NCI-H345 treated with DMSO at 0.1 percent for 48 hours (cell line): ENCODE results near the gene TMEM235.
"Not testable (repeated sequence)": the region's sequence is repeated elsewhere in the genome, so short reads cannot be mapped to it uniquely, and the experiment has no call there.

ENCODE experiments used
- DNase-seq: peaks from one replicate; lab custom pipeline; 2025; ENCODE audit not compliant: unreplicated experiment; lab: John Stamatoyannopoulos, UW

Gene TMEM235

GRCh38 chr17:78214706-78215061 lies 16.7 kb upstream of the TMEM235 start:
- DNase-seq: no peak

- DNase-seq: no peak
Measured at GRCh38 chr17:78219396-78220150, 11.9 kb upstream of the TMEM235 start.

- DNase-seq: no peak
Measured at GRCh38 chr17:78223061-78223460, 8.4 kb upstream of the TMEM235 start.

GRCh38 chr17:78223765-78224164 lies 7.7 kb upstream of the TMEM235 start:
- DNase-seq: no peak

- no peak for DNase-seq
Measured at GRCh38 chr17:78224231-78225087, 7.0 kb upstream of the TMEM235 start.

GRCh38 chr17:78225088-78225865 lies 6.2 kb upstream of the TMEM235 start:
- no peak for DNase-seq

- no peak for DNase-seq
Measured at GRCh38 chr17:78226055-78226758, 5.2 kb upstream of the TMEM235 start.

- DNase-seq: no peak
Measured at GRCh38 chr17:78226759-78227454, 4.5 kb upstream of the TMEM235 start.

- DNase-seq: no peak
Measured at GRCh38 chr17:78227455-78227916, 3.9 kb upstream of the TMEM235 start.

- DNase-seq: no peak
Measured at GRCh38 chr17:78228176-78228575, 3.3 kb upstream of the TMEM235 start.

- DNase-seq: no peak
Measured at GRCh38 chr17:78230252-78230962, 1.0 kb upstream of the TMEM235 start.

GRCh38 chr17:78231991-78232858 lies 794 bp downstream of the TMEM235 start:
- DNase-seq: no peak

- no peak for DNase-seq
Measured at GRCh38 chr17:78232859-78233173, 1.4 kb downstream of the TMEM235 start.

- no peak for DNase-seq
Measured at GRCh38 chr17:78233678-78234077, 2.2 kb downstream of the TMEM235 start.

GRCh38 chr17:78234261-78234865 lies 2.9 kb downstream of the TMEM235 start:
- DNase-seq: no peak

GRCh38 chr17:78235022-78235421 lies 3.6 kb downstream of the TMEM235 start:
- DNase-seq: not testable (repeated sequence)

GRCh38 chr17:78235885-78236284 lies 4.5 kb downstream of the TMEM235 start:
- DNase-seq: no peak

GRCh38 chr17:78236362-78237127 lies 5.1 kb downstream of the TMEM235 start:
- DNase-seq: no peak
